Measurements from ENCODE around the gene MRPS35. TPM values are rescaled to one million over a fixed set of nuclear protein-coding genes. Genes with fewer than 3 reads are reported as not detected.

Gene MRPS35
- total RNA-seq, 2 experiments from 2014 or later, result 33.9 to 45.5 TPM

DNA sequence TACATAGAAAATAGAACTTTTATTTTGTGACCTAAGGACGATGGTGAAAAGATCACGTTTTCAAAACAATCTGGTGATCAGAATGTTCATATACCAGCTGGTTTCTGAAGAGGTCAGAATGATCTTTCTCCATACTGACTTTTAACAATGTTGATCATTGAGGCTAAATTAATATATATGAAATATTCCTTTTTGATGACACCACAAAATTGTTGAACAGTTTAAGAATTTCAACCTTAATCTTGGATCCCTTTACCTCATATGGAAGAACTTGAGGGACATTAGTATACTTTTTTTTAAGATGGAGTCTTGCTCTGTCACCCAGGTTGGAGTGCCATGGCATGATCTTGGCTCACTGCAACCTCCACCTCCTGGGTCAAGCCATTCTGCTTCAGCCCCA, 17.2 kb upstream of the MRPS35 start:
- CTCF ChIA-PET (ENCODE audit: unreplicated experiment), result no interaction called here
- no peaks in the 10 kb centered on the region for H3K36me3 ChIP-seq (ENCODE audit: insufficient read depth, low read length)
- BruUV-seq (replicated peaks), result no TSS peak
- intact Hi-C loops (cut with micrococcal nuclease; ENCODE audit: unreplicated experiment), result no loop called here
- no peaks in the 10 kb centered on the region for H3K79me2 ChIP-seq (ENCODE audit: insufficient read depth, low read depth, low read length)
- H3K27ac ChIP-seq (ENCODE audit: low read depth, low read length, poor library complexity, severe bottlenecking), result no peak overlapping the region
- H3K4me2 ChIP-seq (ENCODE audit: low read length), result no peak overlapping the region
- H2AFZ ChIP-seq (ENCODE audit: low read length), result no peak overlapping the region
- no peaks in the 10 kb centered on the region for H3K9me3 ChIP-seq (ENCODE audit: low read length)
- DNase-seq (ENCODE audit: low spot score), result no peak
- POLR2A ChIA-PET, result no interaction called here
- H3K9me2 ChIP-seq (ENCODE audit: insufficient read depth, low read length), result no peaks in the 10 kb centered on the region
- H3K4me1 ChIP-seq (ENCODE audit: insufficient read depth, low read length, poor library complexity, severe bottlenecking), result no peaks in the 10 kb centered on the region
- TF ChIP-seq, protein P1, sequence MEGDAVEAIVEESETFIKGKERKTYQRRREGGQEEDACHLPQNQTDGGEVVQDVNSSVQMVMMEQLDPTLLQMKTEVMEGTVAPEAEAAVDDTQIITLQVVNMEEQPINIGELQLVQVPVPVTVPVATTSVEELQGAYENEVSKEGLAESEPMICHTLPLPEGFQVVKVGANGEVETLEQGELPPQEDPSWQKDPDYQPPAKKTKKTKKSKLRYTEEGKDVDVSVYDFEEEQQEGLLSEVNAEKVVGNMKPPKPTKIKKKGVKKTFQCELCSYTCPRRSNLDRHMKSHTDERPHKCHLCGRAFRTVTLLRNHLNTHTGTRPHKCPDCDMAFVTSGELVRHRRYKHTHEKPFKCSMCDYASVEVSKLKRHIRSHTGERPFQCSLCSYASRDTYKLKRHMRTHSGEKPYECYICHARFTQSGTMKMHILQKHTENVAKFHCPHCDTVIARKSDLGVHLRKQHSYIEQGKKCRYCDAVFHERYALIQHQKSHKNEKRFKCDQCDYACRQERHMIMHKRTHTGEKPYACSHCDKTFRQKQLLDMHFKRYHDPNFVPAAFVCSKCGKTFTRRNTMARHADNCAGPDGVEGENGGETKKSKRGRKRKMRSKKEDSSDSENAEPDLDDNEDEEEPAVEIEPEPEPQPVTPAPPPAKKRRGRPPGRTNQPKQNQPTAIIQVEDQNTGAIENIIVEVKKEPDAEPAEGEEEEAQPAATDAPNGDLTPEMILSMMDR (conservative IDR thresholded peaks at IDR 0.05; ENCODE audit: low read length), result no peak
- TF ChIP-seq EZH2phosphoT487 (IDR thresholded peaks at IDR 0.05; ENCODE audit: borderline replicate concordance, low read depth, low read length), result no peak
- no peak overlapping the region for H3K4me3 ChIP-seq (ENCODE audit: low read depth, low read length, poor library complexity, severe bottlenecking)
- no peaks in the 10 kb centered on the region for H4K20me1 ChIP-seq (ENCODE audit: insufficient read depth, low read length)

GRCh38 chr12:27695556-27696292, 14.9 kb upstream of the MRPS35 start:
- no peaks in the 10 kb centered on the region for H3K36me3 ChIP-seq (ENCODE audit: insufficient read depth, low read length)
- no peak overlapping the region for H3K4me2 ChIP-seq (ENCODE audit: low read length)
- TF ChIP-seq, protein P1 (conservative IDR thresholded peaks at IDR 0.05; ENCODE audit: low read length), result no peak
- TF ChIP-seq EZH2phosphoT487 (IDR thresholded peaks at IDR 0.05; ENCODE audit: borderline replicate concordance, low read depth, low read length), result no peak
- H3K27ac ChIP-seq (ENCODE audit: low read depth, low read length, poor library complexity, severe bottlenecking), result no peak overlapping the region
- DNase-seq (ENCODE audit: low spot score), result no peak
- no peaks in the 10 kb centered on the region for H3K9me2 ChIP-seq (ENCODE audit: insufficient read depth, low read length)
- CTCF ChIA-PET (ENCODE audit: unreplicated experiment), result no interaction called here
- no peak overlapping the region for H2AFZ ChIP-seq (ENCODE audit: low read length)
- intact Hi-C loops (cut with micrococcal nuclease; ENCODE audit: unreplicated experiment), result no loop called here
- no peaks in the 10 kb centered on the region for H3K4me1 ChIP-seq (ENCODE audit: insufficient read depth, low read length, poor library complexity, severe bottlenecking)
- no peaks in the 10 kb centered on the region for H4K20me1 ChIP-seq (ENCODE audit: insufficient read depth, low read length)
- H3K9me3 ChIP-seq (ENCODE audit: low read length), result no peaks in the 10 kb centered on the region
- no peak overlapping the region for H3K4me3 ChIP-seq (ENCODE audit: low read depth, low read length, poor library complexity, severe bottlenecking)
- no peaks in the 10 kb centered on the region for H3K79me2 ChIP-seq (ENCODE audit: insufficient read depth, low read depth, low read length)
- no TSS peak for BruUV-seq (replicated peaks)
- POLR2A ChIA-PET, result interaction anchor here (0.7 kb wide), 1 partner anchor 260 kb away, joined by 3 read pairs; no protein-coding TSS in a partner anchor

GRCh38 chr12:27696293-27696652, 14.4 kb upstream of the MRPS35 start, which contains the start of gene REP15:
TSS of gene REP15 (plus strand) at chr12:27696447. CDS start at chr12:27696563, 116 bp downstream.
- Histone ChIP-seq H2AFZ (ENCODE audit: low read length) (no peak within 1 kb of the TSS), H3K4me2 (ENCODE audit: low read length) (no peak within 1 kb of the TSS), H4K20me1 (ENCODE audit: insufficient read depth, low read length) (no peaks in the 10 kb centered on the region), H3K9me3 (ENCODE audit: low read length) (no peaks in the 10 kb centered on the region), H3K79me2 (ENCODE audit: insufficient read depth, low read depth, low read length) (no peaks in the 10 kb centered on the region), H3K9me2 (ENCODE audit: insufficient read depth, low read length) (no peaks in the 10 kb centered on the region), H3K27ac (ENCODE audit: low read depth, low read length, poor library complexity, severe bottlenecking) (no peak within 1 kb of the TSS), H3K4me3 (ENCODE audit: low read depth, low read length, poor library complexity, severe bottlenecking) (no peak within 1 kb of the TSS), H3K36me3 (ENCODE audit: insufficient read depth, low read length) (no peaks in the 10 kb centered on the region), H3K4me1 (ENCODE audit: insufficient read depth, low read length, poor library complexity, severe bottlenecking) (no peaks in the 10 kb centered on the region)
- CTCF ChIA-PET (ENCODE audit: unreplicated experiment), result no interaction called here
- no peak for DNase-seq (ENCODE audit: low spot score)
- intact Hi-C loops (cut with micrococcal nuclease; ENCODE audit: unreplicated experiment), result no loop called here
- TF ChIP-seq, protein P1 (conservative IDR thresholded peaks at IDR 0.05; ENCODE audit: low read length), result no peak
- TF ChIP-seq EZH2phosphoT487 (IDR thresholded peaks at IDR 0.05; ENCODE audit: borderline replicate concordance, low read depth, low read length), result no peak
- POLR2A ChIA-PET, result interaction anchor here (0.7 kb wide), 1 partner anchor 260 kb away, joined by 3 read pairs; no protein-coding TSS in a partner anchor
- no TSS peak for BruUV-seq (replicated peaks)

Measured in OCI-LY7 (cell line).